NCI-H2227 (cell line): ENCODE measurements around the gene GALM.

Source experiments
- DNase-seq: peaks from one replicate; lab custom pipeline; 2025; ENCODE audit not compliant: unreplicated experiment; lab: John Stamatoyannopoulos, UW

Gene GALM

GRCh38 chr2:38649176-38649728, 16.7 kb upstream of the GALM start:
- no peak for DNase-seq

GRCh38 chr2:38650012-38650411, 15.9 kb upstream of the GALM start:
- DNase-seq = no peak

GRCh38 chr2:38650717-38651116, 15.2 kb upstream of the GALM start:
- DNase-seq = no peak

GRCh38 chr2:38652431-38653273, 13.3 kb upstream of the GALM start:
- DNase-seq = no peak

- DNase-seq = no peak
Measured at GRCh38 chr2:38653380-38653714, 12.6 kb upstream of the GALM start.

- no peak for DNase-seq
Measured at GRCh38 chr2:38653715-38654527, 12.0 kb upstream of the GALM start.

- no peak for DNase-seq
Measured at GRCh38 chr2:38654528-38655381, 11.2 kb upstream of the GALM start.

GRCh38 chr2:38655441-38655840, 10.5 kb upstream of the GALM start:
- no peak for DNase-seq

- DNase-seq = no peak
Measured at GRCh38 chr2:38656866-38657480, 8.9 kb upstream of the GALM start.

- DNase-seq = no peak
Measured at GRCh38 chr2:38658613-38659012, 7.3 kb upstream of the GALM start.

GRCh38 chr2:38659115-38659514, 6.8 kb upstream of the GALM start:
- DNase-seq = no peak

GRCh38 chr2:38660282-38660681, 5.6 kb upstream of the GALM start:
- no peak for DNase-seq

- DNase-seq = no peak
Measured at GRCh38 chr2:38661306-38661705, 4.6 kb upstream of the GALM start.

GRCh38 chr2:38666556-38666910, 619 bp downstream of the GALM start:
- no peak for DNase-seq

GRCh38 chr2:38668092-38668491, 2.2 kb downstream of the GALM start:
- no peak for DNase-seq

- DNase-seq = no peak
Measured at GRCh38 chr2:38668779-38669479, 3.0 kb downstream of the GALM start.

GRCh38 chr2:38671303-38671702, 5.4 kb downstream of the GALM start:
- DNase-seq = no peak

GRCh38 chr2:38671946-38672345, 6.0 kb downstream of the GALM start:
- no peak for DNase-seq

- no peak for DNase-seq
Measured at GRCh38 chr2:38672445-38673391, 6.8 kb downstream of the GALM start.
